SHP77 treated with DMSO at 0.1 percent for 48 hours (cell line): ENCODE measurements around the gene LEFTY2.
"Not testable (repeated sequence)": the region's sequence is repeated elsewhere in the genome, so short reads cannot be mapped to it uniquely, and the experiment has no call there.

Experiments
- DNase-seq: peaks from one replicate; lab custom pipeline; 2025; lab: John Stamatoyannopoulos, UW

Gene LEFTY2

GRCh38 chr1:225953315-225953714 lies 12.3 kb upstream of the LEFTY2 start:
- DNase-seq = no peak

- DNase-seq = no peak
These were observed 10.0 kb upstream of the LEFTY2 start for GRCh38 chr1:225950905-225951497.

GRCh38 chr1:225949041-225949440 lies 8.0 kb upstream of the LEFTY2 start:
- DNase-seq = no peak

- no peak for DNase-seq
These were observed 5.8 kb upstream of the LEFTY2 start for GRCh38 chr1:225946803-225947202.

- DNase-seq = no peak
These were observed 5.1 kb upstream of the LEFTY2 start for GRCh38 chr1:225946082-225946620.

- DNase-seq = no peak
These were observed 4.5 kb upstream of the LEFTY2 start for GRCh38 chr1:225945564-225945963.

- DNase-seq = no peak
These were observed 3.9 kb upstream of the LEFTY2 start for GRCh38 chr1:225944951-225945350.

DNA sequence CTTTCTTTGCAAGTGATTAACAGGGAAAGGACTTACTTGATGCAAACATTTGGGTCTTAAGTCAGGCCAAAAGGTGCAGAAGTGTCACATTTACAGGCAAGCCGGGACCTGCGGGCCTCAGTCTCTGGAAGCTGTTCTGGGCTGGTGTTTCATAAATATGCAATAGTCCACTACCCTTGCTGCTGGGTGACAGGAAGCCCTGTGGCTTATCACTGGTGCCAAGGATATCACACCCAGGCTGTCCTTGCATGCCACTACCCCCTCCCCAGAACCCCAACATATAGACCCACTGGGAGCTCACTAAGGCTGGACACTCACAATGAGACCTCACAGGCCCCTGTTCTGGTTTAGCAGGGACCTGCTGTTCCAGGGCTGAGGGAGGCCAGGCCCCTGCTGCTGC lies 3.4 kb upstream of the LEFTY2 start:
- DNase-seq = no peak

- no peak for DNase-seq
These were observed 2.6 kb upstream of the LEFTY2 start for GRCh38 chr1:225943582-225943981.

DNA sequence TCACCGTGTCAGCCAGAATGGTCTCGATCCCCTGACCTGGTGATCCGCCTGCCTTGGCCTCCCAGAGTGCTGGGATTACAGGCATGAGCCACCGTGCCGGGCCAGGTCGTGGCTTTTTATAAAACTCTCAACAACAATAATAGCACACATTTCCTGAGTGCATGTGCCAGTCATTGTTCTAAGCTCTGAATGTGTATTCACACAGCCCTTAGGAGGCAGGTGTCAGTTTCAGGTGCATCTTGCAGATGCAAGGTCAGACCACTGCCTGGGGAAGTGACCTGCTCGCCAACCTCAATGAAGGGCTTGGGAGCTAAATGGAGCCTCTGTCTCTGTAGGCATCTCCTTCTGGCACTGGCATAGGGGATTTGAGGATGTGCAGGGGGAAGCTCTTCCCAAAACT lies 1.6 kb upstream of the LEFTY2 start:
- no peak for DNase-seq

DNA sequence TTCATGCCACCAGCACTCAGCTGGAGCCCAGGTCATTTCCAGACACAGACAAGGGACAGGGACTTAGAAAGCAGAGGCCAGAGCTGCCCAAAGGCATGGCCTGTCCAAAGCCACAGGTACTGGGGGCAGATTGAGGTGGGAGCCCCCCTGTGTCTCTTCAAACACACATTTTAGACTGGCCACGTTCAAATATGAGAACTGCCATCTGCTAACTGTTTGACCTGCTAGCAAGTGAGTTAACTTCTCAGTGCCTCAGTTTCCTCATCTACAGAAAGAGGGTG lies 862 bp upstream of the LEFTY2 start:
- DNase-seq = no peak

DNA sequence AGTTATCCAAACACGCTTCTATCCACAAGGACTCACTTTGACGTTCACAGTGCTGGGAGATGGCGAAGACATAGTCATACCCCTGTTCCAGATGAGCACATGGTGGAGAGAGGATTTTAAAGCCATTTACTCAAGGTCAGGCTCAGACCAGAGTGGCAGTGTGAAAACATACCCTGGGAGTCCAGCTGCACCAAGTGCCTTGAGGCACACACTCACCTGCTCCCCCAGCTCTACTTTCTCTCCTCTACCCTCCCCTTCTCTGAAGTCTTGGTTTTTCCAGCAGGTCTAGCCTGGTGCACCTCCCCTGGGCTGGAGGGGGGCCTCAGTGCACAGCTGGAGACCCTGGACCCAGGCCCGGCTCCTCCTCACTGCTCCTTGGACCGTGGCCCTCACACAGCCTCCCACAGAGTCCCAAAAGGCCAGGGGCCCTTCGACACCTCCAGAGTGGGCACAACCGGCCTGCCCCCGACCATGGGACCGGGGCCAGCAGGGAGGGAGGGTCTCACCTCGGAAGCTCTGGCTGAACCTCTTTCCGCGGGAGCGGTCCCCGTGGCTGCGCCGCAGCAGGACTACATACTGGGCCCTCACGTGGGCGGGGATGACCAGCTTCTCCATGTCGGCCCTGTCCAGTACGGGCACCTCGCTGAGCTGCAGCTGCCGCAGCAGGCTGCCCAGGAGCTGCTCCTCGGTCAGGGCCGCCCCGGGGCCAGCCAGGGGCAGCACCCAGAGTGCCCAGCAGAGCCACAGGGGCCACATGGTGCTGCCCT lies 452 bp downstream of the LEFTY2 start:
- no peak for DNase-seq

GRCh38 chr1:225939939-225940310 lies 1.1 kb downstream of the LEFTY2 start:
- DNase-seq = not testable (repeated sequence)

DNA sequence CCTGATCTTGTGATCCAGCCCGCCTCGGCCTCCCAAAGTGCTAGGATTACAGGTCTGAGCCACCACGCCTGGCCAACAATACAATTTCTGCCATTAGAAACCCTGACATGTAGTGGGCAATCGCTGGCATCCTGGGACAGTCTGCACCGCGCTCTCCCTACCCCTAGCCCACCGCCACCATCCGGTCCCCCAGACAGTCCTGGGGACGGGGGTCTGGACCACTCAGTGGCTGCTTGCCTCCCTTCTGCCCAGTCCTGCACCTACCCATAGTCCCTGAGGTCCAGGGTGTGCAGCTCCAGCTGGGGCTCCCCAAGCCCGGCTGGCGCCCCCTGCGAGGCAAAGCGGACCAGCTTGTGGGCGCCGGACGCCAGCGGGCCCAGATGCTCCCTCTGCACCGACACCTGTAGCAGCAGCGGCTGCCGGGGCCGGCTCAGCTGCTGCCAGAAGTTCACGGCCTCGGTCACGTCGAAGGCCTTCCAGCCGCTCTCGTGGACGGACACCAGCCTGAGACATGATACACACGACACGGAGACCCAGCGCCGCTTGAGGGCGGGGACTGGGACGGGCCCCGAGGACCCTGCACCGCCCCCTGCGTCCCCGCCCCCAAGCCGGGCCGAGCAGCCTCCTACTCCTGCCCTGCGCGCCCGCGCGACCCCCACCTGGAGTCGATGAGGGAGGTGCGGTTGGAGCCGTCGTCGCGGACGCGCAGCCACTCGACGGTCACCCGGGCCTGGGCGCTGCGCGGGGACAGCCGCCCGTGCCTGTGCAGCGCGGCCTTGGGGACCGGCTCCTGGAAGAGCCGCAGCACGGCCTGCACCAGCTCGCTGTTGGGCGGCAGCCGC lies 1.7 kb downstream of the LEFTY2 start:
- not testable (repeated sequence) for DNase-seq

DNA sequence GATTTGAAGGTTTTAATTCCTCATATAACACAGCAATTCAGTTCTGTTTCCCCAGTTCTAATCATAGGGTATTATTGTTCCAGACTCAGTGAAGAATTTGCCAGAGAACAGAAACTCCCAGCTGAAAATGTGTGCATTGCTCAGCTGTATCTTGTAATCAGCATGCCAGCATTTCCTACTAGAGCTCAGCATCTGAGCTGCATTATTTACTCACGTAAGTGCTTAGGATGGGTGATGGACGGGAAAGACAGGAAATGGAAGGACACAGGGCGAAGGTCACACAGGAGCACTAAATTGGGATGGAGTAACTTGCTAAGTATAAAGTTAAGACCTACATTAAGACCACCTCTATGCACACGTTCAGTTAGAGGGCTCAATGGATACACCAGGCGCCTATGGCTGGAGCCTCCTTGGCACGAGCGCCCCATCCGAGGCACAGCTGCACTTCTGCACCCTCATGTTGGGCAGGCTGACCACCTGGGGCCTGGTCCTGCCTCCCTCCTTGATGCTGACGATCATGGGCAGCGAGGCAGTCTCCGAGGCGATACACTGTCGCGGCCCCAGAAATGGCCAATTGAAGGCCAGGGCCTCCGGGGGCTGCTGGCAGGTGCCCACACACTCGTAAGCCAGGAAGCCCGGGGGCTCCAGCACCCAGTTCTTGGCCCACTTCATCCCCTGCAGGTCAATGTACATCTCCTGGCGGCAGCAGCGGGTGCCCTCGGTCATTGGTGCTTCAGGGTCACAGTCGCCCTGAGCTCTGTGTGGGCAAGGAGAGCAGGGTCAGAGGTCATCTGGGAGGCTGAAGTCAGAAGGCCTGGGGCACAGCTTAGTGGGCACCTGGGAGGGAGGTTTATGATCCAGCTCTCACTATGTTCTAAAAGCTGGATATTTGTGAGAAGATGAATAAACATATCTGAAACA lies 3.7 kb downstream of the LEFTY2 start:
- no peak for DNase-seq

DNA sequence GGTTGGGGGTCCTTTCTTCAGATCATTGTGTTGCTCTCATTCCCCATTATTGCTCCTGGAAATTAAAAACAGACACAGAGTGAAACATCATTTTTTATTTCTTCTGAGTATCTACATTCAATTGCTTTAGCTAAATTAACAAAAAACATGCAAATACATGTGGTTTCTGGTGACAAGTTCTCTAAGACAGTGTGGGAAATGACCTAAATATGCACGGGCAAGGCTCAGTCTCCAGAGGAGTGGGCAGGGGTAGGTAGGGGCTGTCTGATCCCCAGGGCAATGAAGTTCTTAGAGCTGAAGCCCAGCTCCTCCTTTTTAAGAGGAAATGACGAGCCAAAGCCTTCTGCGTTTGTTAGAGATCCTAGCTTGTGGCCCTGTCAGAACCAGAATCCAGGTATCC lies 4.5 kb downstream of the LEFTY2 start:
- no peak for DNase-seq

DNA sequence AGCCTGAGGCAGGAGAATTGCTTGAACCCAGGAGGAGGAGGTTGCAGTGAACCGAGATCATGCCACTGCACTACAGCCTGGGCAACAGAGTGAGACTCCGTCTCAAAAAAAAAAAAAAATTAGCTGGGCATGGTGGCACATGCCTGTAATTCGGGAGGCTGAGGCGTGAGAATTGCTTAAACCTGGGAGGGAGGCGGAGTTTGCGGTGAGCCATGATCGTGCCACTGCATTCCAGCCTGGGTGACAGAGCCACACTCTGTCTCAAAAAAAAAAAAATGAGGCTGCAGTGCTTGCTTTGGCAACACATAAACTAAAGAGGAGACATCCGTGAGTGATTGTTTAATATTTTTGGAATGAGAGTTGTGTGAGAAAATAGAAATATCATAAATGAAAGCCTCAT lies 4.9 kb downstream of the LEFTY2 start:
- DNase-seq = not testable (repeated sequence)

DNA sequence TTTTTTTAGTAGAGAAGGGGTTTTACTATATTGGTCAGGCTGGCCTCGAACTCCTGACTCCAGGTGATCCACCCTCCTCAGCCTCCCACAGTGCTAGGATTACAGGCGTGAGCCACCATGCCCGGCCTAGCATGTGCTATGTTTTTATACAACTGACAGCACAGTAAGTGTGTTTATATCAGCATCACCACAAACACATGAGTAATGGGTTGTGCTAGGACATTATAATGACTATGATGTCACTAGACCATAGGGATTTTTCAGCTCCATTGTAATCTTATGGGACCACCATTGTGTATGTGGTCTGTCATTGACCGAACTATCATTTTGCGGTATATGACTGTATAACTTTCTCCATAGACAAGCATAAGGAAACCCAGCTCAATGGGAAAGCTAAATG lies 6.3 kb downstream of the LEFTY2 start:
- no peak for DNase-seq

DNA sequence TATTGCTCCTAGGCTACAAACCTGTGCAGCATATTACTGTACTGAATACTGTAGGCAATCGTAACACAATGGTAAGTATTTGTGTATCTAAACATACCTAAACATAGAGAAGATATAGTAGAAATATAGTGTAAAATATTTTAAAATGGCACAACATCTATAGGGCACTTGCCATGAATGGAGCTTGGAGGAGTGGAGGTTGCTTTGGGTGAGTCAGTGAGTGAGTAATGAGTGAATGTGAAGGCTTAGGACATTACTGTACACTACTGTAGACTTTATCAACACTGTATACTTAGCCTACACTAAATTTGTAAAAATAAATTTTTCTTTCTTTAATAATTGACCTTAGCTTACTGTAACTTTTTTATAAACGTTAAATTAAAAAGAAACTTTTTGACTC lies 7.9 kb downstream of the LEFTY2 start:
- no peak for DNase-seq

DNA sequence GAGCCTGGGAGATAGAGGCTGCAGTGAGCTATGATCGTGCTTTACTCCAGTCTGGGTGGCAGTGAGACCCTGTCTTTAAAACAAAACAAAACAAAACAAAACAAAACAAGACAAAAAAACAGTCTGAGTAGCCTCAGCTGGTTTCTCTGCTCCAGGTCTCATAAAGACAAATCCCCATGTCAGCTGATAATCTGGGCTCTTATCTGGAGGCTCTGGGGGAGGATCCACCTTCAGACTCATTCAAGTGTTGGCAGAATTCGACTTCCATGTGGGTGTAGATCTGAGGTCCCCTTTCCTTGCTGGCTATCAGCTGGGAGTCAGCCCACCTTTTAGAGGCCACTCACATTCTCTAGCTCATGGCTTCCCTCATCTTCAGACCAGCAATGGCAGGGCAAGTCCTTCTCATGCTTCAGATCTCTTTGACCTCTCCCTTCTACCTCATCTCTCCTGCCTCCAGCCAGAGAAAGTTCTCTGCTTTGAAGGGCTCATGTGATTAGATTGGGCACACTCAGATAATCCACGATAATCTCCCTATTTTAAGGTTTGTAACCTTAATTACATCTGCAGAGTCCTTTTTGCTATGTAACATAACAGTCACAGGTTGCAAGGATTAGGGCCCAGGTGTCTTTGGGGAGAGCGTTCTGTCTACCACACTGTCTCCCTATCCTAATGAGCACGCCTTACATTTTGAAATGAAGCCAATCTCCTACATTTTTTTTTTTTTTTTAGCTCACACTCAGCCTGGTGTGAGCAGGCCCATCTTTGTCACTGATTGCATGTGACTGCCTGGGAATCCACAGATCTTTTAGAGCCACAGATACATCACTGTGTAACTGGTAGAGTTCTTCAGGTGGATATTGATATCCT lies 9.5 kb downstream of the LEFTY2 start:
- no peak for DNase-seq

DNA sequence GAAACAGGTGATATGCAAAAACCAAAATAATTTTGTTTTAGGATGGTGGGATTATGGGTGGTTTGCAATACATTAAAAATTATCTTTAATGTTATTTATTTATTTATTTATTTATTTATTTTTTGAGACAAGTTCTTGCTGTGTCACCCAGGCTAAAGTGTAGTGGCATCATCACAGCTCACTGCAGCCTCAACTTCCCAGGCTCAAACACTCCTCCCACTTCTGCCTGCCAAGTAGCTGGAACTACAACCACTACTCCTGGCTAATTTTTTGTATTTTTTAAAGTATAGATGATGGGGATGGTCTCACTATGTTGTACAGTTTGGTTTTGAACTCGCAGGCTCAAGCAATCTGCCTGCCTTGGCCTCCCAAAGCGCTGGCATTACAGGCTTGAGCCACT lies 10.5 kb downstream of the LEFTY2 start:
- DNase-seq = no peak
